Panc1 (cell line): Measurements from ENCODE around the gene SATB2.

Experiments used
- CTCF ChIP-seq: fragments of 450-650 bp; IDR thresholded peaks from 2 replicates; pipeline ENCODE4 v1.5.1; 2017; ENCODE audit warnings: mild to moderate bottlenecking
- POLR2AphosphoS5 ChIP-seq: IDR thresholded peaks from 2 replicates; pipeline ENCODE4 v1.6.1; 2012; ENCODE audit warnings: mild to moderate bottlenecking, low read depth, low read length, moderate library complexity
- REST ChIP-seq, 2 experiments: IDR thresholded peaks; 2 replicates each; pipeline ENCODE4 v1.6.1; 2011 to 2012; ENCODE audit warnings: low read depth in 2 of 2, control low read depth in 1 of 2, low read length in 1 of 2, mild to moderate bottlenecking in 1 of 2, moderate library complexity in 1 of 2; ENCODE audit not compliant: insufficient read depth in 1 of 2

GRCh38 chr2:199457147-199458008 lies at the start of gene SATB2:
- TF ChIP-seq REST (IDR thresholded peaks at IDR 0.05; ENCODE audit: insufficient read depth in 1 of 2, low read depth in 2 of 2, low read length in 1 of 2) (0 out of 4 replicates have a peak, but pooled peaks of 1 of the 2 experiments have one; percentile 15), CTCF (no peak), POLR2AphosphoS5 (no peak)
